Stimulated activated CD8-positive, alpha-beta memory T cell treated with anti-CD3 and anti-CD28 coated beads, Interleukin-7, amount 100 ng/mL, for 4 hours (primary cell): ENCODE measurements around the gene FASTK.

Source experiments
- DNase-seq, 2 donors: peaks; one replicate each; pipeline ENCODE4 v3.0.0-alpha.2; 2020; ENCODE audit warnings: low read depth in 2 of 2

Gene FASTK

GRCh38 chr7:151081170-151082101 lies 827 bp upstream of the FASTK start:
- DNase-seq: no peak

DNA sequence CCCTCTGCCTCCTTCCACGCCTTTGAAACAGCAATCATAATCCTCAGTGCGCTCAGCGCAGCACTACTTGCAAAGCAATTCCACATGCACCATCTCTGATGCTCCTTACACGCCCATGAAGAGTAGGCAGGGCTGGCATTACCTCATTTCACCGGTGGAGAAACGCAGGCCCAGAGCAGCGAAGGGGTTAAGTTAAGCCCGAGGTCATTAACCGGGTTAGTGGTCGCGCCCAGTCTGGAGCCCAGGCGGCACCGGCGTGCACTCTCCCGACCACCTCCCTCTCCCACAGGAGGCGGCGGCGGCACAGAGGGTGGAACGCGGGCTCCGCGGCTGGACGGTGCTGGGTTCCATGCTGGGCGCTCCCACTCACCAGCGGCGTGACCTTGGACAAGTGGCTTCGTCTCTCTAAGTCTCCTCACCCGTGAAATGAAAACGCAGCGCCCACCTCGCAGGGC lies 515 bp downstream of the FASTK start:
- DNase-seq: no peak

- DNase-seq: no peak
These were observed 1.3 kb downstream of the FASTK start for GRCh38 chr7:151079199-151079910.

DNA sequence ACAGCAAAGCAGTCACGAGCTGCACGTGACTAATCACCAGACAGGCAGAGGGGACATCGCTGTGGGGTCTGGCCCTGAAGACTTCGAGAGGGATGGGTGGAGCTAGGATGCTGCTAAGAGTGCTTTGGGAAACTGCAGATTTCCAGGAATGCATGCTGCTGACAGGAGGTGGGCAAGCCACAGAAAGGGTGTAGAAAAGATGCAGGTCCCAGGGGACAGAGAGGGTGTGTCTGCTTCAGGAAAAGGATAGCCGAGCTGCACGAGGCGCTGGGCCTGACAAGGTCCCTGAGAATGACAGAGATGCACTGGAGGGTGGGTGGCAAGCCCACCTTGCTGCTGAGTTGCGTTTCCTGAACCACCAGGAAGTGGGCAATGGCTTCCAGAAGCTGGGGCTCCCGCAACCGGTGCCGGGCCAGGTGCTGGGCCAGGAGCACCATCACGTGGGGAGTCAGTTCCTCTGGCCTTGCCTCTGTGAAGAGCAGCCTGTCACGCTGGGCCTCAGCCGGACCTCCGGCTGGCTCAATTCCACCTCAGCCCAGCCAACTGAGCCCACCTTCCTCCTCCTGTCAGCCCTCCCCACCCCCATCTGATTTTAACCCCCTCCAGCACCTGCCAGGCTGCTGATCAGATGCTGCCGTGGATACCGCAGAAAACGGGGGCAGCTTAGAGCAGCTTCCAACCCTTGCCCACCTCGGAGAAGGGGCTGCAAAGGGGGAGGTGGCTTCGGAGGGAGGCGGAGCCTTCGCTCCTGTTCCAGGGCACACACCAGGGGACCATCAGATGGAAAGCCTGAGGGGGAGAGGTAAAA lies 2.2 kb downstream of the FASTK start:
- no peak for DNase-seq

DNA sequence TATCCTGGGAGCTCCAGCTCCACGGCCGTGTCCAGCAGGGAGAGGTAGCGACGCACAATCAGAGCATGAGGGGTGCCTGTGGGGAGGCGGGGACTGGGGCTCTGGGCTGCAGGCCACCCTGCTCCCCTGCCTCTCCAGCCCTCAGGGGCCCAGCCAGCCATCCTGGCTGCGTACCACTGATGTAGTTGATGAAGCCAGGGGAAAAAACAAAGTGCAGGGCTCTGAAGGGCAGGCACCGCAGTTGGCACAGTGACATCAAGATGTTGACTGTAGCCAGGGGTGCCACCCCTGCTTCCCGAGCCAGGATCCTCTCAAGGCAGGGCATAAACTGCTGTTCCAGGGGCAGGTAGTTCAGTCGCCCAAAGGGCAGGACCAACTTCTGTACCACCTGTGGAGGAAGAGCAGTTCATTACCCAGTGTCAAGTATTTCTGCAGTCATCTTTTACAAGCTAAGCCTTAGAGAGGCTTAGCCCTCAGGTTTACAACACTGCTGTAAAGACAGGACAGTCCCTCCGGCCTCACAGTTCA lies 2.8 kb downstream of the FASTK start:
- DNase-seq: no peak

GRCh38 chr7:151076863-151077704 lies 3.5 kb downstream of the FASTK start:
- no peak for DNase-seq

DNA sequence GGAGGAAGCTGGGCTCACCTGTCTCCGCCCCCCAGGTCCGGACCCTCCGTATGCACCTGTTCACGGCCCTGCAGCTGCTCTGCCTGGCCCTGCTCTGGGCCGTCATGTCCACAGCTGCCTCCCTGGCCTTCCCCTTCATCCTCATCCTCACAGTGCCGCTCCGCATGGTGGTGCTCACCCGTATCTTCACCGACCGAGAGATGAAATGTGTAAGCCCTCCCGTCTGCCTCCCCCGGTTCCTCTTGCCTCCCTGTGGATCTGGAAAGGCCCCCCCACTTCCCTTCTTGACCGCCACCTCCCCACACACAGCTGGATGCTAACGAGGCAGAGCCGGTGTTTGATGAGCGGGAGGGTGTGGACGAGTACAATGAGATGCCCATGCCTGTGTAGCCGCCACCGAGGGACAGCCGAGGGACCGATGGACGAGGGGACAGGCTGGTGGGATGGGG lies 4.6 kb downstream of the FASTK start:
- no peak for DNase-seq

DNA sequence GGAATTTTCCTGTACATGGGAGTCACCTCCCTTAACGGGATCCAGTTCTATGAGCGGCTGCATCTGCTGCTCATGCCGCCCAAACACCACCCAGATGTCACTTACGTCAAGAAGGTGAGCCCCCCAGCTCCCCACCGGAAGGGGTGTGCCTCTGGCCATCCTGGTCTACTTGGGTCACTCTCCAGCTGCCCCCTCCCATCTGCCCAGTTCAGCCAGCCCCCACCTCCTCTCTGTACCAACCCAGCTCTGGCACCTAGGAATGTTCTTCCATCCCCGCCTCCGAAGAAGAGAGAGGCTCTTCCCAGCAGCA lies 5.0 kb downstream of the FASTK start:
- DNase-seq: no peak

DNA sequence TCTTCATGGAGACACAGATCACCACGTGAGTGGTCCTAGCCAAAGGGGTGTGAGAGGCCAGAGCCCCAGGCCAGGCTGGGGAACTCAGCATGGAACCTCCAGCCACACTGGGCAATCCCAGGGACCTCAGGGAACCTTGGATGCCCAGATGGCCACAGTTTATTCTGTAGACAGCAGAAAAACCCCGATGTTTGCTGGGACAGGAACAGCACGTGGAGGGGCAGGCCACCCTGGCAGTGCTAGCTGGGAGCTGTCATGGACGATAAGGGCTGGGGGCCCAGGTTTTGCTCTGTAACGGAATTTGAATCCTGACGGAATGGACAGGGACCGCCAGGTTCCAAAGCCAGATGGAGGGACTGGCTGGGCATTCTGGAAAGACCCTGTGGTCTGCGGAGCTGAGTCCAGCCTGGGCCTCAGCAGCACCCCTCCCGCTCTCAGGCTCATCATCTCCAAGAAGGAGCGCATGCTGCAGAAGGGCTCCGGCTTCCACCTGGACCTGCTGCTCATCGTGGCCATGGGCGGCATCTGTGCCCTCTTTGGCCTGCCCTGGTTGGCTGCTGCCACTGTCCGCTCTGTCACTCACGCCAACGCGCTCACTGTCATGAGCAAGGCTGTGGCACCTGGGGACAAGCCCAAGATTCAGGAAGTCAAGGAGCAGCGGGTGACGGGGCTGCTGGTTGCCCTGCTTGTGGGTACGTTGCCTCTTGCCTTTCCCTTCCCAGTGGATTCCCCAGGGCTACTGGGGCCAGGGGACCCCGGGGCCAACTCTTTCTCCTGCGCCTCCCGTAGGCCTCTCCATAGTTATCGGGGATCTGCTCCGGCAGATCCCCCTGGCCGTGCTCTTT lies 5.6 kb downstream of the FASTK start:
- DNase-seq: no peak

DNA sequence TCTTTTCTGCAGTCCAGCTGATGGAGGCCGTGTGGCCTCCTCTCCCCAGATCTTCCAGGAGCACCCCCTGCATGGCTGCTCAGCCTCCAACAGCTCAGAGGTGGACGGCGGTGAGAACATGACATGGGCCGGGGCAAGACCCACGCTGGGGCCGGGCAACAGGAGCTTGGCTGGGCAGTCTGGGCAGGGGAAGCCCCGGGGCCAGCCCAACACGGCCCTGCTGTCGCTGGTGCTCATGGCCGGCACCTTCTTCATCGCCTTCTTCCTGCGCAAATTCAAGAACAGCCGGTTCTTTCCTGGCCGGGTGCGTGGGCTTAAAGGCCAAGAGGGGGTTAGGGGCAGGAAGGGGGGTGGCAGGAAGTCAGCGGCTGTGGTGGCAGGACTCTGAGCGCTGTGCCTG lies 6.6 kb downstream of the FASTK start:
- no peak for DNase-seq

- DNase-seq: no peak
These were observed 9.4 kb downstream of the FASTK start for GRCh38 chr7:151071032-151071866.

- DNase-seq: no peak
These were observed 10.0 kb downstream of the FASTK start for GRCh38 chr7:151070574-151070960.

- no peak for DNase-seq
These were observed 10.6 kb downstream of the FASTK start for GRCh38 chr7:151069841-151070573.

GRCh38 chr7:151068069-151068773 lies 12.4 kb downstream of the FASTK start:
- DNase-seq: no peak

DNA sequence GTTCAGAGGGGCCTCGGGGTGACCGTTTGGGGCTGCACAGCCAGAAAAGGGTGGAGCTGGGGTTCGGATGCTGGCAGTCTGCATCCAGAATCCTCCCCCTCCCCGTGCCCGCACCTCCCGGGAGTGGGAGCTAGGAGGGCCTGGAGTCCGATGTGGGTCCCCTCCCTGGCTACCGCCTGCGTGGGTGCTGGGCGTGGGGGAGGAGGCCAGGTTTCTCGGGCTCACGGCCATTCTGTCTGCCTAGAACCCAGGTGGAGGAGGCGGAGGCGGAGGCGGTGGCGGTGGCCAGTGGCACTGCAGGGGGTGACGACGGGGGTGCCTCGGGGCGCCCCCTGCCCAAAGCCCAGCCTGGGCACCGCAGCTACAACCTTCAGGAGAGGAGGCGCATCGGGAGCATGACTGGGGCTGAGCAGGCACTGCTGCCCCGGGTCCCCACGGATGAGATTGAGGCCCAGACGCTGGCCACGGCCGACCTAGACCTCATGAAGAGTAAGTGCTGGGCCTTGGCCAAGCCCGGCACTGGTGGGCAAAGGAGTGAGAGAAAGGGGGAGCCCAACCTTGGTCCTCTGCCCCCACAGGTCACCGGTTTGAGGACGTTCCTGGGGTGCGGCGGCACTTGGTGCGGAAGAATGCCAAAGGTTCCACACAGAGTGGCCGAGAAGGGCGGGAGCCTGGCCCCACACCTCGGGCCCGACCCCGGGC lies 14.2 kb downstream of the FASTK start:
- no peak for DNase-seq

DNA sequence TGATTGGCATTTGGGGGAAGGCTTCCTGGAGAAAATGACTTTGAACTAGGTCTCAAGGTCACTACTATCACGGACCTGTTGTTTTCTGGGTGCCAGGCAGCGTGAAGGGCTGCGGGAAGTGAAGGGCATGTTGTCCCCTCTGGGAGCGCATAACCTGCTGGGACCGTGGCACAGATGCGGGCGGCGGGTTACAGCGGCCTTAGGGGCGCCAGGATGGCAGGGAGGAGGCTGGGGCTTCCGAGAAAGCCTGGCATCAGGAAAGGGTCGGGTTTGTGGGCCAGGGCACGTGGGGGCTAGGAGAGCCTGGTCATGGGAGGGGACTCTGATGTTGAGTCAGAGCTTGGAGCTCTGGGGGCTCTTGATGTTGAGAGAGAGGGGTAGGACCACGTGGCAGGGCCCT lies 15.1 kb downstream of the FASTK start:
- no peak for DNase-seq

DNA sequence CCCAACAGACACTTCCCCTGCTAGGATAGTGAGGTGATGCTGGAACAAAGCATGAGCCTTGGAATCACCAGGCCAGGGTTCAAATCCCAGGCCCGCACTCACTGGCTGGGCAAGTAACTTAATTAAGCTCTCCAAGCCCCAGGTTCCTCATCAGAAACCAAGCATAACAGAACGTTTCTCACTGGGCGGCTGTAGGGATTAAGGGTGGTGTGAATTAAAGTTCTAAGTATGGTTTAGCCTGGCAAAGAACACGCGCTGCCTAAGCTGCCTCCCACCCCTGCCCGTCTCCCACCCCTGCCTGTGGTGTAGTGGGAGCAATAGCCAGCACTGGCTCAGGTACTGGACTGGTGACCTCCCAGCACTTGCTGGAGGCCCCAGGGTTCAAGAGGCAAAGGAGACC lies 15.6 kb downstream of the FASTK start:
- DNase-seq: no peak
